ENCODE results near the gene STRIP1.
A peak's percentile ranks its signal among the peaks of the same experiment; 100 is the strongest.

STRIP1 gene

GRCh38 chr1:110065841-110066240 lies 31.4 kb downstream of the STRIP1 start:
- DNase-seq (ENCODE audit: insufficient read length, low spot score) (no peak), FAIRE-seq (no peak)
- TF ChIP-seq POU2F2 (IDR thresholded peaks at IDR 0.05; ENCODE audit: low read depth, low read length) (no peak), PAX5 (IDR thresholded peaks at IDR 0.05; ENCODE audit: insufficient read depth, low read length, severe bottlenecking) (no peak), TAF1 (IDR thresholded peaks at IDR 0.05; ENCODE audit: low read depth, low read length) (no peak), POLR2A (IDR thresholded peaks at IDR 0.05; ENCODE audit: low read depth, low read length) (no peak), POLR2AphosphoS5 (IDR thresholded peaks at IDR 0.05; ENCODE audit: low read depth, low read length) (no peak), SPI1 (IDR thresholded peaks at IDR 0.05; ENCODE audit: low read depth, low read length) (no peak)

- TF ChIP-seq POU2F2 (IDR thresholded peaks at IDR 0.05; ENCODE audit: low read depth, low read length) (no peak), POLR2AphosphoS5 (IDR thresholded peaks at IDR 0.05; ENCODE audit: low read depth, low read length) (no peak), POLR2A (IDR thresholded peaks at IDR 0.05; ENCODE audit: low read depth, low read length) (no peak), PAX5 (IDR thresholded peaks at IDR 0.05; ENCODE audit: insufficient read depth, low read length, severe bottlenecking) (no peak), TAF1 (IDR thresholded peaks at IDR 0.05; ENCODE audit: low read depth, low read length) (no peak), SPI1 (IDR thresholded peaks at IDR 0.05; ENCODE audit: low read depth, low read length) (no peak)
- DNase-seq (ENCODE audit: insufficient read length, low spot score) (no peak), FAIRE-seq (no peak)
Observed at GRCh38 chr1:110067479-110067892, 33.1 kb downstream of the STRIP1 start.

- TF ChIP-seq SPI1 (IDR thresholded peaks at IDR 0.05; ENCODE audit: low read depth, low read length) = no peak
- no peak for TF ChIP-seq POLR2AphosphoS5 (IDR thresholded peaks at IDR 0.05; ENCODE audit: low read depth, low read length)
- no peak for TF ChIP-seq POU2F2 (IDR thresholded peaks at IDR 0.05; ENCODE audit: low read depth, low read length)
- TF ChIP-seq POLR2A (IDR thresholded peaks at IDR 0.05; ENCODE audit: low read depth, low read length) = no peak
- TF ChIP-seq TAF1 (IDR thresholded peaks at IDR 0.05; ENCODE audit: low read depth, low read length) = no peak
- no peak for TF ChIP-seq PAX5 (IDR thresholded peaks at IDR 0.05; ENCODE audit: insufficient read depth, low read length, severe bottlenecking)
- no peak for FAIRE-seq
Observed at GRCh38 chr1:110067893-110068645, 33.6 kb downstream of the STRIP1 start.

DNA sequence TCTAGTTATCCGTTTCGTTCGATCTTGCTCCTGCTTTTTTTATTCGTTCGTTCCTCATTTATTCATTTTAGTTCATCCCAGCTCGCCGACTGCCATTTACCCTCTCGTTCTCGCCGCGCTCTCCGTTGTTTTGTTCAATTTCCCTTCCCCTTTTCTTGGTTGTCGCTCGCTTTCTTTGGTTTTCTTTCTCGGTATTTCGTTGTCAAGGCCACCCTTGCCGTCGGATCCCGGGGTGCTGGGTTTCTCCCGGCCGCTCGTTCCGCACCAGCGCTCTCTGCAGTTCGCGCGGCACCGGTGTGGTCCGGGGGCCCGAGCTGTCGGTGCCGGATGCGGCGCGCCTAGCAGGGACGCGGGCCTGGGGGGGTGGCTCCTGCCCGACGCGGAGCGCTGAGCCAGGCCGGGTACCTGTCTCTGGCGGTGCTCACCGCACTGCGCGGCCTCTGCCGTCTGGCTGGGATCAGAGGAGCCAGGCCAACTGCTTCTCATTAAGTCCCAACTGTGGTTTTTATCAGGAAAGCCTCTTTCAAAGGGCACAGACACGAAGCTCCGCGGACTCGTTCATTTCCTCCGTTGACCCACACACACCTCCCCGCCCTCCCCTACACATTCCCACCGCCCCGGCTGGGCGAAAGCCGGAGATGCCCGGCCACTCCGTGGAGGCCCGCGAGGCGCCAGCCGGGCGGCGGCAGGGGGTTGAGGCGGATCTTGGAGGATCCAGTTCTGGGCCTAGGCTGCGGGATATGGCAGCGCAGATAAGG lies 34.4 kb downstream of the STRIP1 start:
- no peak for TF ChIP-seq TAF1 (IDR thresholded peaks at IDR 0.05; ENCODE audit: low read depth, low read length)
- no peak for TF ChIP-seq POU2F2 (IDR thresholded peaks at IDR 0.05; ENCODE audit: low read depth, low read length)
- no peak for TF ChIP-seq SPI1 (IDR thresholded peaks at IDR 0.05; ENCODE audit: low read depth, low read length)
- TF ChIP-seq POLR2A (IDR thresholded peaks at IDR 0.05; ENCODE audit: low read depth, low read length) = no peak
- no peak for TF ChIP-seq POLR2AphosphoS5 (IDR thresholded peaks at IDR 0.05; ENCODE audit: low read depth, low read length)
- TF ChIP-seq PAX5 (IDR thresholded peaks at IDR 0.05; ENCODE audit: insufficient read depth, low read length, severe bottlenecking) = no peak
- FAIRE-seq = peak; percentile 23
- peak; percentile 46 for DNase-seq (ENCODE audit: insufficient read length, low spot score)

More at GRCh38 chr1:110067893-110068645, 33.6 kb downstream of the STRIP1 start:
- no peak for DNase-seq (ENCODE audit: insufficient read length, low spot score)

- DNase-seq (ENCODE audit: insufficient read length, low spot score) = no peak
- TF ChIP-seq POLR2A (IDR thresholded peaks at IDR 0.05; ENCODE audit: low read depth, low read length) (no peak), POU2F2 (IDR thresholded peaks at IDR 0.05; ENCODE audit: low read depth, low read length) (no peak), POLR2AphosphoS5 (IDR thresholded peaks at IDR 0.05; ENCODE audit: low read depth, low read length) (no peak), SPI1 (IDR thresholded peaks at IDR 0.05; ENCODE audit: low read depth, low read length) (no peak), TAF1 (IDR thresholded peaks at IDR 0.05; ENCODE audit: low read depth, low read length) (no peak), PAX5 (IDR thresholded peaks at IDR 0.05; ENCODE audit: insufficient read depth, low read length, severe bottlenecking) (no peak)
- FAIRE-seq = no peak
Observed at GRCh38 chr1:110069404-110070281, 35.2 kb downstream of the STRIP1 start.

GRCh38 chr1:110070282-110070669 lies 35.9 kb downstream of the STRIP1 start:
- FAIRE-seq = no peak
- DNase-seq (ENCODE audit: insufficient read length, low spot score) = no peak
- TF ChIP-seq PAX5 (IDR thresholded peaks at IDR 0.05; ENCODE audit: insufficient read depth, low read length, severe bottlenecking) = no peak
- no peak for TF ChIP-seq POLR2A (IDR thresholded peaks at IDR 0.05; ENCODE audit: low read depth, low read length)
- TF ChIP-seq SPI1 (IDR thresholded peaks at IDR 0.05; ENCODE audit: low read depth, low read length) = no peak
- TF ChIP-seq POU2F2 (IDR thresholded peaks at IDR 0.05; ENCODE audit: low read depth, low read length) = no peak
- TF ChIP-seq TAF1 (IDR thresholded peaks at IDR 0.05; ENCODE audit: low read depth, low read length) = no peak
- TF ChIP-seq POLR2AphosphoS5 (IDR thresholded peaks at IDR 0.05; ENCODE audit: low read depth, low read length) = no peak

DNA sequence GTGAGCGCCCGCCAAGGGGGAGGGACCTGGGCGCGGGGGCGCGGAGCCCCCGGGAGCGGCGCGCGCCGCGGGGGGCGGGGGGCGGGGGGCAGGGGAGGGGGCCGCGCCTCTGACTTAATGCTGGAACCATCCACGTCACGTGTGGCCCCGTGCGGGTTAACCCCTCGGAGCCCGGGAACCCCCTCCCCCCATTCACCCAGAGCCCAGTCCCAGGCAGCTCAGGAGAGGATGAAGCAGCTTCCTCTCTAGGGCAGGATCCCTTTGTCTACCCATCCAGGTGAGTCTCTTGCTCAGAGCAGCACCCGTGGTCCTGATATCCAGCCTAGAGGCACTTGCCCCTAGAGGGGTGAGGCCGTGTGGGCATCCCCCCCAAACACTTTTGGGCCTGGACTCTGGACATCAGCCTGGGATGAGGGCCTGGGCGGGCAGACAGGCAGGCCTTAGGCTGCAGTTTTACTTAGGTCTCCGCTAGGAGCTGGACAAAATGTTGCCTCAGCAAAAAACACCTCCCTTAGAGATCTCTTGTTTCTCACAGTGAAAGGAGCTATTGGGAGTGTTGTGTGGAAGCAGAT lies 36.3 kb downstream of the STRIP1 start, which contains the start of gene ALX3:
Gene ALX3, minus strand, starts transcription at position 2 of the 572 bp plus-strand sequence. CDS start 60 bp downstream, outside the sequence.
- FAIRE-seq (no peak), DNase-seq (ENCODE audit: insufficient read length, low spot score) (no peak)
- TF ChIP-seq SPI1 (IDR thresholded peaks at IDR 0.05; ENCODE audit: low read depth, low read length) (no peak), TAF1 (IDR thresholded peaks at IDR 0.05; ENCODE audit: low read depth, low read length) (no peak), POLR2A (IDR thresholded peaks at IDR 0.05; ENCODE audit: low read depth, low read length) (no peak), PAX5 (IDR thresholded peaks at IDR 0.05; ENCODE audit: insufficient read depth, low read length, severe bottlenecking) (no peak), POLR2AphosphoS5 (IDR thresholded peaks at IDR 0.05; ENCODE audit: low read depth, low read length) (no peak), POU2F2 (IDR thresholded peaks at IDR 0.05; ENCODE audit: low read depth, low read length) (no peak)

DNA sequence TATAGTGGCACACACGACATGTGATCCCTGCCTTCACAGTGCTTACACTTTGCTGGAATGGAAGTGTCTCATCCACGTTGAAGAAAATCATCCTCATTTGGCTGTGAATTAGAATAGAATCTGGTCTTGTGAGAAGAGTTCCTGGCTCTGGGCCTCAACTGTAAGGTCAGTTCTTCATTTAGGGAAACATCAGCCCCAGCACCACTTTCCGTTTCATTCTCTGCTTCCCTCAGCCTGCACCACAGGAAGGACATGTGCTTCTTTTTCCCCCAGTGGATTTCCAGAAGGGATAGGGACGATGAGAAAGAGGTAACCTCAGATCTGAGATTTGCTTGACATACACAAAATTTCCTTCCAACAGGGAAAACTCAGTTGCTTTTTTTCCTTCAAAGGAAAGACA lies 39.7 kb downstream of the STRIP1 start:
- no peak for FAIRE-seq

More for the DNA sequence above, 39.7 kb downstream of the STRIP1 start:
- DNase-seq (ENCODE audit: insufficient read length, low spot score) = no peak
- no peak for TF ChIP-seq POLR2A (IDR thresholded peaks at IDR 0.05; ENCODE audit: low read depth, low read length)
- TF ChIP-seq SPI1 (IDR thresholded peaks at IDR 0.05; ENCODE audit: low read depth, low read length) = no peak
- TF ChIP-seq POLR2AphosphoS5 (IDR thresholded peaks at IDR 0.05; ENCODE audit: low read depth, low read length) = no peak
- no peak for TF ChIP-seq POU2F2 (IDR thresholded peaks at IDR 0.05; ENCODE audit: low read depth, low read length)
- TF ChIP-seq TAF1 (IDR thresholded peaks at IDR 0.05; ENCODE audit: low read depth, low read length) = no peak

Measured in GM12891 (cell line).